ENCODE results near the gene CSMD2.
"Not testable (repeated sequence)": the region's sequence is repeated elsewhere in the genome, so short reads cannot be mapped to it uniquely, and the experiment has no call there.

Gene CSMD2

DNA sequence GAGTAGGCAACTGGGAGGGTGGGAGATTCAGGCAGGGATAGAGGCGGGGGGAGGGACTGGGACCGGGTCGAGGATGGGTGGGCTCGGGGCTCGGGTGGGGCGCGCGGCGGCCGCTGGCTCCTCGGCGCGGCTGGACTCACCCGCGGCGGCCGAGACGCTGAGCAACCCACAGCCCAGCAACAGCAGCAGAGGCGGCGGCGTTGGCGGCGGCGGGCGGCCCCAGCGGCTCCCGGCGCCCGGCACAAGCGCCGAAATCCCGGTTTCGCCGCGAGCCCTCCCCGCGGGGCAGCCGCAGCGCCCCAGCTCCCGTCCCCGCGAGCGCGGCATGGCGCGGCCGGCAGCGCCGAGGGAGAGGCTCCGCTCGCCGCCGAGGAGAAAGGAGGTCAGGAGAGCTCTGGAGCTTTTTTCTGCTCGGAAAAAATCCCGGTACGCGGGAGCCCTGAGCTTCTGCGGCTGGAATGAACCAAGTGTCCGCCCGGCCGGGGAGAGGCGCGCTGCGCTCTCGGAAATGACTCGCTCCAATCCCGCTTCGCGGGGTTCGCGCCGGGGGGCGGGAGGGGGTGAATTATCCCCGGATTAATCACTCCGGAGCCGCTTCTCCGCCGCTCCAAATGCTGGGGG, at the start of gene CSMD2:
Gene CSMD2, minus strand, starts transcription at position 460 of the 621 bp plus-strand sequence. Its CDS starts 133 bp downstream, at position 327.
- Histone ChIP-seq H3K9ac (ENCODE audit: low read length) (no peak within 1 kb of the TSS), H3K36me3 (ENCODE audit: insufficient read depth, low read length) (no peaks in the 10 kb centered on the region), H3K4me1 (ENCODE audit: insufficient read depth, low read length) (peaks cover 27% of the 10 kb centered on the region), H3K27me3 (ENCODE audit: control insufficient read depth in 1 of 2, insufficient read depth in 2 of 2, low read length in 2 of 2) (peaks cover 36 to 65% of the 10 kb centered on the region in 2 donors), H3K27ac (ENCODE audit: low read depth, low read length) (no peak within 1 kb of the TSS), H3K4me3 (ENCODE audit: low read depth in 1 of 2, low read length in 2 of 2) (peak within 1 kb of the TSS in 1 of 2 donors; percentile 52), H3K9me3 (ENCODE audit: low read length) (no peaks in the 10 kb centered on the region)

- H3K4me3 ChIP-seq (ENCODE audit: low read depth in 1 of 2, low read length in 2 of 2): no peak overlapping the region
- H3K4me1 ChIP-seq (ENCODE audit: insufficient read depth, low read length): no peaks in the 10 kb centered on the region
- H3K27me3 ChIP-seq (ENCODE audit: control insufficient read depth in 1 of 2, insufficient read depth in 2 of 2, low read length in 2 of 2): no peaks in the 10 kb centered on the region
- H3K36me3 ChIP-seq (ENCODE audit: insufficient read depth, low read length): no peaks in the 10 kb centered on the region
- no peaks in the 10 kb centered on the region for H3K9me3 ChIP-seq (ENCODE audit: low read length)
- H3K9ac ChIP-seq (ENCODE audit: low read length): no peak overlapping the region
- H3K27ac ChIP-seq (ENCODE audit: low read depth, low read length): no peak overlapping the region
Measured at GRCh38 chr1:34213956-34214355, 48.9 kb upstream of the CSMD2 start.

DNA sequence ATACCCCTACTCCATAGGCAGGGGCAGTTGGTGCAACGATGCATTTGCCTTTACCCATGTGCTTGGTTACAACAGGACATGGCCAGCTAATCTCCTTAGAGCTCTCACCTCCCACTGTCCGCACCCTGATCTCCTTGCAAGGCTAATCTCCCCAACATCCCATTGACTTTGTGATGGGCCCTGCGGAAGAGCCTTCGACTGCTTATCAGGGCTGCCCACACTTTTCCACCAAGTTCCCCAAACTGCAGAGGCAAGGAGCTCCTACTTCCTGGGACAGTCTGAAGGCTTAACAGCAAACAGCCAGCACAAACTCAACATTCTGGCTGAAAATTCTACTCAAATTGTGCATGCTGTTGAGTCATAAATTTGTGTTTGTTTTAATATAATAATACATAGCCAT, 47.6 kb upstream of the CSMD2 start:
- H3K36me3 ChIP-seq (ENCODE audit: insufficient read depth, low read length): no peaks in the 10 kb centered on the region
- H3K4me3 ChIP-seq (ENCODE audit: low read depth in 1 of 2, low read length in 2 of 2): no peak overlapping the region
- H3K27ac ChIP-seq (ENCODE audit: low read depth, low read length): no peak overlapping the region
- H3K4me1 ChIP-seq (ENCODE audit: insufficient read depth, low read length): no peaks in the 10 kb centered on the region
- no peaks in the 10 kb centered on the region for H3K27me3 ChIP-seq (ENCODE audit: control insufficient read depth in 1 of 2, insufficient read depth in 2 of 2, low read length in 2 of 2)
- no peak overlapping the region for H3K9ac ChIP-seq (ENCODE audit: low read length)
- no peaks in the 10 kb centered on the region for H3K9me3 ChIP-seq (ENCODE audit: low read length)

GRCh38 chr1:34199927-34200326, 34.9 kb upstream of the CSMD2 start:
- H3K36me3 ChIP-seq (ENCODE audit: insufficient read depth, low read length): no peaks in the 10 kb centered on the region
- no peaks in the 10 kb centered on the region for H3K27me3 ChIP-seq (ENCODE audit: control insufficient read depth in 1 of 2, insufficient read depth in 2 of 2, low read length in 2 of 2)
- H3K4me1 ChIP-seq (ENCODE audit: insufficient read depth, low read length): no peaks in the 10 kb centered on the region
- no peak overlapping the region for H3K27ac ChIP-seq (ENCODE audit: low read depth, low read length)
- H3K9ac ChIP-seq (ENCODE audit: low read length): no peak overlapping the region
- no peaks in the 10 kb centered on the region for H3K9me3 ChIP-seq (ENCODE audit: low read length)
- H3K4me3 ChIP-seq (ENCODE audit: low read depth in 1 of 2, low read length in 2 of 2): no peak overlapping the region

- no peak overlapping the region for H3K9ac ChIP-seq (ENCODE audit: low read length)
- no peaks in the 10 kb centered on the region for H3K27me3 ChIP-seq (ENCODE audit: control insufficient read depth in 1 of 2, insufficient read depth in 2 of 2, low read length in 2 of 2)
- no peak overlapping the region for H3K4me3 ChIP-seq (ENCODE audit: low read depth in 1 of 2, low read length in 2 of 2)
- no peaks in the 10 kb centered on the region for H3K9me3 ChIP-seq (ENCODE audit: low read length)
- H3K36me3 ChIP-seq (ENCODE audit: insufficient read depth, low read length): no peaks in the 10 kb centered on the region
- no peaks in the 10 kb centered on the region for H3K4me1 ChIP-seq (ENCODE audit: insufficient read depth, low read length)
- H3K27ac ChIP-seq (ENCODE audit: low read depth, low read length): no peak overlapping the region
Measured at GRCh38 chr1:34192621-34193020, 27.6 kb upstream of the CSMD2 start.

DNA sequence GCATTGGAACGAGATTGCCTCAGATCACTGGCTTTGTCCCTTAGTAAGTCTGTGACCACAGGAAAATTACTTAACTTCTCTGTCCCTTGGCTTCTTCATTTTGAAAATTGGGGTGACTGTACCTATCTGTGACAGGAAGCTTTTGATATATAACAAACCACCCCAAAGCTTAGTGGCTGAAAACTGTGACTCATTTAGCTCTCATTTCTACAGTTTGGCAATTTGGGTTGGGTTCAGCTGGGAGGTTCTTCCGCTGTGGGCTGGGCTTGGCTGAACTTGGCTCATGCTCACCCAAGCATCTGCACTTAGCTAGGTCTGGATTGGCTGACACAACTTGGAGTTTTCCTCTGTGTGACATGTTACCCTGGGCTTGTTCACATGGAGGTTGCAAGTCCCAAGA, 25.7 kb upstream of the CSMD2 start:
- Histone ChIP-seq H3K4me1 (ENCODE audit: insufficient read depth, low read length) (no peaks in the 10 kb centered on the region), H3K4me3 (ENCODE audit: low read depth in 1 of 2, low read length in 2 of 2) (no peak overlapping the region), H3K9ac (ENCODE audit: low read length) (no peak overlapping the region), H3K27me3 (ENCODE audit: control insufficient read depth in 1 of 2, insufficient read depth in 2 of 2, low read length in 2 of 2) (no peaks in the 10 kb centered on the region), H3K36me3 (ENCODE audit: insufficient read depth, low read length) (no peaks in the 10 kb centered on the region), H3K27ac (ENCODE audit: low read depth, low read length) (no peak overlapping the region), H3K9me3 (ENCODE audit: low read length) (no peaks in the 10 kb centered on the region)

GRCh38 chr1:34188985-34189384, 24.0 kb upstream of the CSMD2 start:
- Histone ChIP-seq H3K27me3 (ENCODE audit: control insufficient read depth in 1 of 2, insufficient read depth in 2 of 2, low read length in 2 of 2) (no peaks in the 10 kb centered on the region), H3K36me3 (ENCODE audit: insufficient read depth, low read length) (no peaks in the 10 kb centered on the region), H3K4me3 (ENCODE audit: low read depth in 1 of 2, low read length in 2 of 2) (no peak overlapping the region), H3K9me3 (ENCODE audit: low read length) (no peaks in the 10 kb centered on the region), H3K4me1 (ENCODE audit: insufficient read depth, low read length) (no peaks in the 10 kb centered on the region), H3K27ac (ENCODE audit: low read depth, low read length) (no peak overlapping the region), H3K9ac (ENCODE audit: low read length) (no peak overlapping the region)

GRCh38 chr1:34188418-34188817, 23.4 kb upstream of the CSMD2 start:
- Histone ChIP-seq H3K27me3 (ENCODE audit: control insufficient read depth in 1 of 2, insufficient read depth in 2 of 2, low read length in 2 of 2) (no peaks in the 10 kb centered on the region), H3K27ac (ENCODE audit: low read depth, low read length) (no peak overlapping the region)

GRCh38 chr1:34186741-34187494, 21.9 kb upstream of the CSMD2 start:
- no peaks in the 10 kb centered on the region for H3K27me3 ChIP-seq (ENCODE audit: control insufficient read depth in 1 of 2, insufficient read depth in 2 of 2, low read length in 2 of 2)
- no peaks in the 10 kb centered on the region for H3K36me3 ChIP-seq (ENCODE audit: insufficient read depth, low read length)
- no peaks in the 10 kb centered on the region for H3K4me1 ChIP-seq (ENCODE audit: insufficient read depth, low read length)
- no peak overlapping the region for H3K27ac ChIP-seq (ENCODE audit: low read depth, low read length)
- H3K4me3 ChIP-seq (ENCODE audit: low read depth in 1 of 2, low read length in 2 of 2): no peak overlapping the region
- no peaks in the 10 kb centered on the region for H3K9me3 ChIP-seq (ENCODE audit: low read length)
- H3K9ac ChIP-seq (ENCODE audit: low read length): no peak overlapping the region

More at GRCh38 chr1:34188418-34188817, 23.4 kb upstream of the CSMD2 start:
- Histone ChIP-seq H3K36me3 (ENCODE audit: insufficient read depth, low read length) (no peaks in the 10 kb centered on the region), H3K4me1 (ENCODE audit: insufficient read depth, low read length) (no peaks in the 10 kb centered on the region), H3K9me3 (ENCODE audit: low read length) (no peaks in the 10 kb centered on the region), H3K9ac (ENCODE audit: low read length) (no peak overlapping the region), H3K4me3 (ENCODE audit: low read depth in 1 of 2, low read length in 2 of 2) (no peak overlapping the region)

DNA sequence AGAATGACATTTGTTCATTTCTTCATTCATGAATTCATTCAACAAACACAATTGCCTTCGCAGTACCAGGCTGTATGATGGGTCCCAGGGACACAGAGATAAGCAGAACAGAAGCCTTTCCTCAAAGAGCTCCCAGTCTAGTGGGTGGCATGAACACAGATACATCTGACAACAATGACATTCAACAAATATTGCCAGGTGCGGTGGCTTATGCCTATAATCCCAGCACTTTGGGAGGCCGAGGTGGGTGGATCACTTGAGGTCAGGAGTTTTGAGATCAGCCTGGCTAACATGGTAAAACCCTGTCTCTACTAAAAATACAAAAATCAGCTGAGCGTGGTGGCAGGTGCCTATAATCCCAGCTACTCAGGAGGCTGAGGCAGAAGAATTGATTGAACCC, 18.4 kb upstream of the CSMD2 start:
- not testable (repeated sequence) for H3K4me1 ChIP-seq (ENCODE audit: insufficient read depth, low read length); H3K4me3 ChIP-seq (ENCODE audit: low read depth in 1 of 2, low read length in 2 of 2); H3K36me3 ChIP-seq (ENCODE audit: insufficient read depth, low read length); H3K27ac ChIP-seq (ENCODE audit: low read depth, low read length); H3K9me3 ChIP-seq (ENCODE audit: low read length); H3K27me3 ChIP-seq (ENCODE audit: control insufficient read depth in 1 of 2, insufficient read depth in 2 of 2, low read length in 2 of 2); H3K9ac ChIP-seq (ENCODE audit: low read length)

DNA sequence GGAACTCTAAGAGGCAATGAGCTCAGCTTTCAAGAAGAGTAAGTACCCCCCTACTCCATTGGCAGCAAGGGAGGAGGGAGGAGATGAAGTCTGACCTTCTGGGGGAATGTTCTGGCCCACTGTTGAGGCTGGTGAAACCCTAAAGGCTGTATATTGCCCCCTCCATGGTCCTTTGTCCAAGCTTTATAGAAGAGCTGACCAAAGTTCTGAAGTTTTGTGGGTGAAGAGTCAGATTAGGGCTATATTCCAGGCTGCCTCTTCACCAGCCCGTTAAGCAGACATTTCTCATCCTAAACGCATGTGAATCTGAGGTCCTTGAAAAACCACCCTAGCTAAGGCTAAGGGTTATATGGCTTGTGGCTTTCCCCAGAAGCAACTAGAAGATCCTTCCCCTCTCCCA, 13.0 kb upstream of the CSMD2 start:
- no peak overlapping the region for H3K27ac ChIP-seq (ENCODE audit: low read depth, low read length)
- H3K36me3 ChIP-seq (ENCODE audit: insufficient read depth, low read length): no peaks in the 10 kb centered on the region
- H3K9me3 ChIP-seq (ENCODE audit: low read length): no peaks in the 10 kb centered on the region
- no peaks in the 10 kb centered on the region for H3K4me1 ChIP-seq (ENCODE audit: insufficient read depth, low read length)
- H3K9ac ChIP-seq (ENCODE audit: low read length): no peak overlapping the region
- H3K4me3 ChIP-seq (ENCODE audit: low read depth in 1 of 2, low read length in 2 of 2): no peak overlapping the region
- H3K27me3 ChIP-seq (ENCODE audit: control insufficient read depth in 1 of 2, insufficient read depth in 2 of 2, low read length in 2 of 2): peaks cover 6 to 26% of the 10 kb centered on the region in 2 donors
